ENCODE results near the gene RCOR3. TPM values are rescaled to one million over a fixed set of nuclear protein-coding genes. Genes with fewer than 3 reads are reported as not detected.

The RCOR3 gene
- total RNA-seq, 1 donor from 2014 or later: 40.4 TPM

- no peak for DNase-seq (ENCODE audit: low spot score in 2 of 2)
- FAIRE-seq: no peak
Measured at GRCh38 chr1:211361202-211361601, 102.0 kb downstream of the RCOR3 start.

Other genes with a start within 250 kb of the RCOR3 start
- gene KCNH1, start 125.2 kb upstream of the RCOR3 start, total RNA-seq: 10.6 TPM
- gene TRAF5, start 67.5 kb downstream of the RCOR3 start, total RNA-seq: 16.3 TPM
- gene RD3, start 232.8 kb downstream of the RCOR3 start, total RNA-seq: not detected